ENCODE results near the gene NPC1L1.

The NPC1L1 gene

GRCh38 chr7:44541028-44541869 is at the start of gene NPC1L1:
TSS of gene NPC1L1 (minus strand) at chr7:44541330. CDS start at chr7:44541259, 71 bp downstream.
- DNase-seq (ENCODE audit: insufficient read length, low spot score) (no peak), FAIRE-seq (no peak)
- no peak for TF ChIP-seq CTCF (IDR thresholded peaks at IDR 0.05; ENCODE audit: insufficient read depth, missing control alignments)

- no peak for TF ChIP-seq CTCF (IDR thresholded peaks at IDR 0.05; ENCODE audit: insufficient read depth, missing control alignments)
- no peak for FAIRE-seq
Measured at GRCh38 chr7:44590910-44591309, 49.8 kb upstream of the NPC1L1 start.

GRCh38 chr7:44587843-44588711 is 46.9 kb upstream of the NPC1L1 start:
- peak; percentile 66 for TF ChIP-seq CTCF (IDR thresholded peaks at IDR 0.05; ENCODE audit: insufficient read depth, missing control alignments)
- no peak for DNase-seq (ENCODE audit: insufficient read length, low spot score)
- FAIRE-seq = no peak

More at GRCh38 chr7:44590910-44591309, 49.8 kb upstream of the NPC1L1 start:
- DNase-seq (ENCODE audit: insufficient read length, low spot score) = no peak

- no peak for DNase-seq (ENCODE audit: insufficient read length, low spot score)
- no peak for FAIRE-seq
Measured at GRCh38 chr7:44583146-44583865, 42.2 kb upstream of the NPC1L1 start.

GRCh38 chr7:44581879-44582603 is 40.9 kb upstream of the NPC1L1 start, which contains the start of gene TMED4:
TSS of gene TMED4 (minus strand) at chr7:44582231. CDS start at chr7:44582206, 25 bp downstream.
- FAIRE-seq (no peak), DNase-seq (ENCODE audit: insufficient read length, low spot score) (peak; percentile 98)
- no peak for TF ChIP-seq CTCF (IDR thresholded peaks at IDR 0.05; ENCODE audit: insufficient read depth, missing control alignments)

More at GRCh38 chr7:44583146-44583865, 42.2 kb upstream of the NPC1L1 start:
- no peak for TF ChIP-seq CTCF (IDR thresholded peaks at IDR 0.05; ENCODE audit: insufficient read depth, missing control alignments)
